HepG2 (cell line): ENCODE results near the gene GPC6. TPM values are rescaled to one million over a fixed set of nuclear protein-coding genes. Genes with fewer than 3 reads are reported as not detected.

Source experiments
- DRAP1 ChIP-seq: IDR thresholded peaks from 2 replicates; pipeline ENCODE4 v1.6.1; 2016; ENCODE audit warnings: missing genetic modification reagents, missing compliant biosample characterization
- E2F1 ChIP-seq: sonication (generic); formaldehyde crosslinking; IDR thresholded peaks from 2 replicates; pipeline ENCODE4 v1.5.0; 2020; ENCODE audit warnings: missing genetic modification reagents
- MED13 ChIP-seq: sonication (generic); formaldehyde crosslinking; IDR thresholded peaks from 2 replicates; pipeline ENCODE4 v1.5.0; 2020; ENCODE audit warnings: missing genetic modification reagents
- MLLT10 ChIP-seq: sonication (generic); formaldehyde crosslinking; IDR thresholded peaks from 2 replicates; pipeline ENCODE4 v1.4.0; 2020; ENCODE audit warnings: missing genetic modification reagents
- NCOA5 ChIP-seq: sonication (generic); formaldehyde crosslinking; IDR thresholded peaks from 2 replicates; pipeline ENCODE4 v1.4.0; 2020; ENCODE audit warnings: missing genetic modification reagents
- NFAT5 ChIP-seq: sonication (generic); formaldehyde crosslinking; IDR thresholded peaks from 2 replicates; pipeline ENCODE4 v1.4.0; 2020; ENCODE audit warnings: missing genetic modification reagents
- RARA ChIP-seq: IDR thresholded peaks from 2 replicates; pipeline ENCODE4 v1.6.1; 2016; ENCODE audit warnings: missing genetic modification reagents, missing compliant biosample characterization
- RELA ChIP-seq: sonication (generic); formaldehyde crosslinking; IDR thresholded peaks from 2 replicates; pipeline ENCODE4 v1.4.0; 2020; ENCODE audit warnings: missing genetic modification reagents
- SIX4 ChIP-seq: sonication (generic); formaldehyde crosslinking; IDR thresholded peaks from 2 replicates; pipeline ENCODE4 v1.4.0; 2020; ENCODE audit warnings: missing genetic modification reagents
- SP5 ChIP-seq: IDR thresholded peaks from 2 replicates; pipeline ENCODE4 v1.6.1; 2016; ENCODE audit warnings: low read depth, borderline replicate concordance
- ZBTB38 ChIP-seq: sonication (generic); formaldehyde crosslinking; IDR thresholded peaks from 2 replicates; pipeline ENCODE4 v1.5.1; 2020; ENCODE audit warnings: mild to moderate bottlenecking, missing genetic modification reagents
- ZFP41 ChIP-seq: sonication (generic); formaldehyde crosslinking; IDR thresholded peaks from 2 replicates; pipeline ENCODE4 v1.4.0; 2020; ENCODE audit warnings: mild to moderate bottlenecking, missing genetic modification reagents, borderline replicate concordance
- ZNF607 ChIP-seq: sonication (generic); formaldehyde crosslinking; IDR thresholded peaks from 2 replicates; pipeline ENCODE4 v1.5.1; 2020; ENCODE audit warnings: missing genetic modification reagents, mild to moderate bottlenecking, borderline replicate concordance
- ZNF709 ChIP-seq: sonication (generic); formaldehyde crosslinking; IDR thresholded peaks from 2 replicates; pipeline ENCODE4 v1.5.0; 2020; ENCODE audit warnings: mild to moderate bottlenecking, missing genetic modification reagents
- polyA plus RNA-seq, 8 experiments: library from polyadenylated mRNA; depleted of rRNA in 3 of 8; stranded (reverse) in 7 of 8; unstranded in 1 of 8; fragments of >200 nt; fragmentation: Illumina TruSeq in 4 of 8; extraction: Trizol in 4 of 8; gene quantifications; 2 replicates each; pipeline versions ENCODE4 v1.2.1 to v1.2.3, GENCODE V29; 2011 to 2016; ENCODE audit warnings: low read depth in 4 of 8, missing spikeins in 1 of 8, mixed read lengths in 1 of 8; ENCODE audit not compliant: insufficient read depth in 1 of 8
- total RNA-seq, 5 experiments: library from RNA; depleted of rRNA; stranded (reverse); fragments of >200 nt; fragmentation: Illumina TruSeq; extraction: Trizol; gene quantifications; 2 replicates each; pipeline ENCODE4 v1.2.3, GENCODE V29; 2016; ENCODE audit warnings: low read depth in 1 of 5

The GPC6 gene
- total and polyA plus RNA-seq, 2 of the 13 experiments (the other 11 are each of a cell fraction or from before 2014, with no cell fraction given) = 24.5 to 33.9 TPM

DNA sequence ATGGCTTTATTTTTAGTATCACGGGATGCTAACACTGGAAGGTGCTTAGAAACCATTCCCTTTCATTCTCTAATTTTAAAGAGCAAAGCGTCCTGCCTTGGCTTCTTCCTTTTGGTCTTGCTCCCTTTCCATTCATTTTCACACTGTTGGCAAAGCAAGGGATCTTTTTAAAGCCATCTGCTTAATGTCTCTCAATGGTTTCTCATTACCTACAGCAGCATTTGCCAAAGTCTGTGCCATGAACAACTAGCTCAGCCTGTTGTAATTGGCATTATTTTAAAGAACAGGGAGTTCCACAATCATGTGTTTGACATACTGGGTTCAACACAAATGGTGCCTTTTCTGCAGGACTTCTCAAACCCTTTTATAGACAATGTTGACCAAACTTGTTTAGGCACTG, 444.3 kb downstream of the GPC6 start (continued):
- TF ChIP-seq NFAT5 (CRISPR knock-in tag) (no peak), MED13 (CRISPR knock-in tag) (no peak), ZNF607 (no peak), ZNF709 (CRISPR knock-in tag) (no peak), RELA (CRISPR knock-in tag) (no peak), NCOA5 (CRISPR knock-in tag) (no peak), ZFP41 (CRISPR knock-in tag) (no peak), RARA (CRISPR knock-in tag) (no peak), E2F1 (no peak), MLLT10 (CRISPR knock-in tag) (no peak), DRAP1 (CRISPR knock-in tag) (no peak), ZBTB38 (no peak), SP5 (CRISPR knock-in tag) (no peak), SIX4 (no peak)
